ENCODE measurements around the gene TPST1. TPM values are rescaled to one million over a fixed set of nuclear protein-coding genes. Genes with fewer than 3 reads are reported as not detected.
A peak's percentile ranks its signal among the peaks of the same experiment; 100 is the strongest.

The TPST1 gene
- total RNA-seq, 4 donors from 2014 or later = 31.9 to 38.3 (median 36.8) TPM

DNA sequence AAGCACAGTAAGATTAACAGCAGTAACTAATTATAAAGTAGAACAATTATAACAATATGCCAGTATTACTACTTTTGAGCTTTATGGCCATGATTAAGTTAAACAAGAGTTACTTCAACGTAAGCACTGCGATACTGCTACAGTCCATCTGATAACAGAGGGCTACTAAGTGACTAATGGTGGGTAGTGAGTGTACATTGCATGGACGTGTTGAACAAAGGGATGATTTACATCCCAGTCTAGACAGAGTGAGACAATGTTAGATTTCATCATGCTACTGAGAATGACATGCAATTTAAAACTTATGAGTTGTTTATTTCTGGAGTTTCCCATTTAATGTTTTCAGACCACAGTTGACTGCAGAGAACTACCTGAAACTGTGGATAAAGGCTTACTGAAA lies 45.6 kb downstream of the TPST1 start:
- Histone ChIP-seq H3K27me3 (no peaks in the 10 kb centered on the region), H3K27ac (no peak overlapping the region), H3K4me3 (no peak overlapping the region), H3K9me3 (no peaks in the 10 kb centered on the region), H3K4me1 (peaks cover 0 to 8% (median 0%) of the 10 kb centered on the region in 4 donors), H3K36me3 (peaks cover 0 to 6% (median 0%) of the 10 kb centered on the region in 3 donors)
- no peak for TF ChIP-seq POLR2A (IDR thresholded peaks at IDR 0.05)
- TF ChIP-seq, protein P1, sequence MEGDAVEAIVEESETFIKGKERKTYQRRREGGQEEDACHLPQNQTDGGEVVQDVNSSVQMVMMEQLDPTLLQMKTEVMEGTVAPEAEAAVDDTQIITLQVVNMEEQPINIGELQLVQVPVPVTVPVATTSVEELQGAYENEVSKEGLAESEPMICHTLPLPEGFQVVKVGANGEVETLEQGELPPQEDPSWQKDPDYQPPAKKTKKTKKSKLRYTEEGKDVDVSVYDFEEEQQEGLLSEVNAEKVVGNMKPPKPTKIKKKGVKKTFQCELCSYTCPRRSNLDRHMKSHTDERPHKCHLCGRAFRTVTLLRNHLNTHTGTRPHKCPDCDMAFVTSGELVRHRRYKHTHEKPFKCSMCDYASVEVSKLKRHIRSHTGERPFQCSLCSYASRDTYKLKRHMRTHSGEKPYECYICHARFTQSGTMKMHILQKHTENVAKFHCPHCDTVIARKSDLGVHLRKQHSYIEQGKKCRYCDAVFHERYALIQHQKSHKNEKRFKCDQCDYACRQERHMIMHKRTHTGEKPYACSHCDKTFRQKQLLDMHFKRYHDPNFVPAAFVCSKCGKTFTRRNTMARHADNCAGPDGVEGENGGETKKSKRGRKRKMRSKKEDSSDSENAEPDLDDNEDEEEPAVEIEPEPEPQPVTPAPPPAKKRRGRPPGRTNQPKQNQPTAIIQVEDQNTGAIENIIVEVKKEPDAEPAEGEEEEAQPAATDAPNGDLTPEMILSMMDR (IDR thresholded peaks at IDR 0.05) = no peak
- TF ChIP-seq EP300 (IDR thresholded peaks at IDR 0.05) = no peak
- WGBS, 2 donors = 46 to 63% methylated on average over 3 of the region's 3 CpGs
- DNase-seq (ENCODE audit: low spot score in 2 of 2) = no peak

DNA sequence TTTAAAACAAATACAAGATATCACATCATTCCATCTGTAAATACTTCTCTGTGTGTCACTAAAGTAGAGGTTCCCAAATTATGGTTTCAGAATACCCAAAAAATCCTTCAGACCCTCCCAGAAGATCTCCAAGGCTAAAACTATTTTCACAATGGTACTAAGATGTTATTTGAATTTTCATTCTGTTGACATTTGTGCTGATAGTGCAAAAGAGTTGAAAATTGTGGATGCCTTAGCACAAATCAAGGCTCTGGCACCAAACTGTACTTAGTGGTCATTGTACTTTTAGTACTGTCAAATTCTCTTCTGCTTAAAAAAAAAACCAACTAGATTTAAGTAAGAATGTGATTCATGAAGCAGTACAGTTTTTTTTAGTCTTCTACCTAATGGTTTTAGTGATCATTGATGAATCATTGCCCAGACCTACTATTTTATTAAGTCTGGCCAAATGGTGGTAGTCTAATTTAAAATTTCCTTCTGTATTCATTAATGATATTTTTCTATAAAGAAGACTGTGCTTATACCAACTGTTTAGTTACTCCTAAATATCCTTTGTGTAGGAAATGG lies 50.5 kb downstream of the TPST1 start:
- peak overlapping the region in 2 of 4 donors; percentile 9 to 36 for H3K27ac ChIP-seq
- H3K4me1 ChIP-seq = peaks cover 0 to 32% (median 0%) of the 10 kb centered on the region in 4 donors
- DNase-seq (ENCODE audit: low spot score in 2 of 2) = no peak
- H3K36me3 ChIP-seq = no peaks in the 10 kb centered on the region
- H3K27me3 ChIP-seq = no peaks in the 10 kb centered on the region
- no peaks in the 10 kb centered on the region for H3K9me3 ChIP-seq
- H3K4me3 ChIP-seq = no peak overlapping the region
- TF ChIP-seq EP300 (IDR thresholded peaks at IDR 0.05) (no peak), POLR2A (IDR thresholded peaks at IDR 0.05) (no peak)
- TF ChIP-seq, protein P1 (IDR thresholded peaks at IDR 0.05) = no peak

DNA sequence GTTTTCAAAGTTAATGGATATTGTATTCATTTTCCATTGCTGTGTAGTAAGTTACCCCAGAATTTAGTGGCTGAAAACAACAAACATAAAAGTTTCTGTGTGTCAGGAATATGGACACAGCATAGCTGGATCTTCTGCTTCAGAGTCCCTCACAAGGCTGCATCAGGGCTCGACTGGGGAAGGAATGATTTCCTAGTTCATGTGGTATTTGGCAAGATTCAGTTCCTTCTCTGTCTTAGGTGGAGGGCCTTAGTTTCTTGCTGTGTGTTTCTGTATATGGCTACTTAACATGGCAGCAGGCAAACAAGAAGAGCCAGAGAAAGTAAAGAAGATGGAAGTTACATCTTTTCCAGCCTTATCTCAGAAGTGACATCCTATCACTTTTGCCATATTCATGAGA lies 51.1 kb downstream of the TPST1 start:
- no peak for DNase-seq (ENCODE audit: low spot score in 2 of 2)
- TF ChIP-seq, protein P1 (IDR thresholded peaks at IDR 0.05) = no peak
- TF ChIP-seq EP300 (IDR thresholded peaks at IDR 0.05) (no peak), POLR2A (IDR thresholded peaks at IDR 0.05) (no peak)
- no peaks in the 10 kb centered on the region for H3K27me3 ChIP-seq
- no peaks in the 10 kb centered on the region for H3K9me3 ChIP-seq
- no peak overlapping the region for H3K4me3 ChIP-seq
- no peak overlapping the region for H3K27ac ChIP-seq
- H3K36me3 ChIP-seq = no peaks in the 10 kb centered on the region
- peaks cover 0 to 32% (median 0%) of the 10 kb centered on the region in 4 donors for H3K4me1 ChIP-seq
- 33 to 83% methylated on average over 1 of the region's 1 CpG for WGBS, 2 donors

DNA sequence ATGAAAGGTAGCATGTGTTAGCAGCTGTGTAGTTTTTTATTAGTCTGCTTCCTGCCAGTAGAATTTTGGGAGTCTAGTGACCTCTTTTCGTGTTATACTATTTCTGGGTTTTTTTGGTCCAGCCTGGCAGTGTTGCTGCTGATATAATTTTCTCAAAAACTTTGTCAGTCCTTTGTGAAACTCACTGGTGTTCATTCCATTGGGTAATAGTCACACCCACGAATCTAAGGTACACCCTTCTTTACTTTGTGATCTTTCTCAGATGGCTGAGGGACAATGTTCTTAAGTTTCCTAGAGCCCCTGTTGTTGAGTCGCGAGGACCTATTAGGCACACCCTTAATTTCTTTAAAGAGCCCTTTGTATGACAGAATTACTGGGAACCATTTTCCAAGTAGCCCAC lies 52.3 kb downstream of the TPST1 start:
- 81 to 83% methylated on average over 4 of the region's 4 CpGs for WGBS, 2 donors
- Histone ChIP-seq H3K4me1 (peaks cover 0 to 32% (median 0%) of the 10 kb centered on the region in 4 donors), H3K27me3 (no peaks in the 10 kb centered on the region), H3K4me3 (no peak overlapping the region), H3K36me3 (no peaks in the 10 kb centered on the region), H3K9me3 (no peaks in the 10 kb centered on the region), H3K27ac (no peak overlapping the region)
- DNase-seq (ENCODE audit: low spot score in 2 of 2) = no peak
- TF ChIP-seq, protein P1 (IDR thresholded peaks at IDR 0.05) = no peak
- TF ChIP-seq EP300 (IDR thresholded peaks at IDR 0.05) (no peak), POLR2A (IDR thresholded peaks at IDR 0.05) (no peak)

DNA sequence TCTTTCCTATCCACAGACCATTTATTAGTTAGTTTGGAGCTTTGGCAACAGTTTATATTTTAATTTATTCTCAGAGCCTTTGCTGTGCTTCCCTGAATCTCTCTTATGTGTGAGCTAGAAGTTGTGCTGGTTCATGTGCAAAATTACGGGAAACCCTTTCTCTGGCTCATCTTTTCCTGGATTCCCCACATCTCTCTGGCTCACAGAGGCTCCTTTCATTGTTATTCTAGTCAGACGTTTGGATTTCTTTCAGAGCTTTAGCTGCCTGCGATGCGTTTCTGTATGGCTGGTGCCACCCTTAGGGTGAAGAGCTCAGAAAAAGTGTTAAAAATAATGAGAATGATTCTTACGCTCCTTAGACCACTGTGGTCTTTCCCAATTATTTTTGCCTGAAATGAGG lies 53.3 kb downstream of the TPST1 start:
- H3K27ac ChIP-seq = peak overlapping the region in 1 of 4 donors; percentile 22
- WGBS, 2 donors = 42 to 48% methylated on average over 5 of the region's 5 CpGs
- no peak overlapping the region for H3K4me3 ChIP-seq
- no peaks in the 10 kb centered on the region for H3K9me3 ChIP-seq
- H3K36me3 ChIP-seq = no peaks in the 10 kb centered on the region
- peaks cover 0 to 32% (median 0%) of the 10 kb centered on the region in 4 donors for H3K4me1 ChIP-seq
- TF ChIP-seq, protein P1 (IDR thresholded peaks at IDR 0.05) = no peak
- TF ChIP-seq POLR2A (IDR thresholded peaks at IDR 0.05) = no peak
- no peak for TF ChIP-seq EP300 (IDR thresholded peaks at IDR 0.05)
- no peaks in the 10 kb centered on the region for H3K27me3 ChIP-seq
- DNase-seq (ENCODE audit: low spot score in 2 of 2) = no peak
